HG03469 (cell line): ENCODE data around the gene IGFL2.
"Not testable (repeated sequence)": the region's sequence is repeated elsewhere in the genome, so short reads cannot be mapped to it uniquely, and the experiment has no call there.

Experiments
- ATAC-seq: cut with Tn5 transposase; IDR thresholded peaks from one replicate; pipeline ENCODE4 v1.9.1; 2021; ENCODE audit warnings: mild to moderate bottlenecking, moderate library complexity, moderate number of reproducible peaks; ENCODE audit not compliant: unreplicated experiment

Gene IGFL2

DNA sequence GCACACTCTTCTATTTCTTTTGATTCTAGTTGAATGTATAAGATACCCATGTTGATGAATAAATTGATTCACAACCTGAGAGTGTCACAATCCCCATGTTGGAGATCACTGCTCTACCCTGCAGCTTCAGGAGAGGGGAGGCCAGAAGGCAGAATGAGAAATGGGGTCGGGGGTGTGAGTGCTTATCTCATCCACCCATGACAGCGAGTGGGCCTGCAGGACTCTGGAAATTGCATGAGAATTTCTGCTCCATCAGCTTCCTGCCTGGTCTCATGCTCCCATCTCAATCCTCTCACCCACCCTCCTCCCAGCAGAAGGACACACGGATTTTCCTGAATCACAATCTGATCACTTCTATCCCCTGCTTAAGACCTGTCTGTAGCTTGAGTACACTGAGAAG is 58.6 kb downstream of the IGFL2 start:
- no peak for ATAC-seq

DNA sequence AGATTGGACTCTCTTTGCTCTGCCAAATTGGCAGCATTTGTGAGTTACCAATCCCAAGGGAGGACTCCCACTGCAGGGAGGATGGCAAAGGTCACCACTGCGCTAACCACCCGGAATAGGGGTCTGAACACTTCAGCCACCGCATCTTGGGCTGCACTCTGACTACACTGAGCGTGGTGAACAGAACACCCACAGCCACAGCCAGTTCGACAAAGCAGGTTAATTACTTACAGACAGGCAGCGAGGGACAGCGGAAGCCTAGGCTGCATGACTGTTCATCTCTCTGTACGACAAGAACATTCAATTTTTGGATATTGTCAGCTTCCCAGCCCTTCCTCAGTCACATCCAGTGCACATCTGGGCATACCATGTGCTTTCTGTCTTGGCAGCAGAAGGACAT is 59.8 kb downstream of the IGFL2 start:
- ATAC-seq, result not testable (repeated sequence)

- no peak for ATAC-seq
Measured at GRCh38 chr19:46209051-46209450, 61.0 kb downstream of the IGFL2 start.

DNA sequence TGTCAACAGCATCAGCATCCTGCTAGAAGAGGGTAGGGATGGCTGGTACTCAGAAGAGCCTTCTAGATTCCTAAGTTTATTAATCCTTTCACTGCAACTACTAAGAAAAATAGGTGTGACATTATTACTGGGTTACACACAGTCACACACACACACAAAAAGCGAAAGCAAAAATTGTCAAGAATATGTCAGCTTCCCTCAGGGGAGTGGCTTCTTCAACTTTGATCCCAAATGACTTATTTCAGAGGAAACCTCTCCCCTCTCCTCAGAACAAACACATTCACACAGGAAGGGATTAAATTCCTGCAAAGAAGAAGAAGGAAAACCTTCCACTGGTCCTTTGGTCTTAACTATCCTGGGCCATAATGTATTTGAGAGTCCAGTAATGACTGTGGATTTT is 61.4 kb downstream of the IGFL2 start:
- no peak for ATAC-seq

GRCh38 chr19:46210669-46211068 is 62.6 kb downstream of the IGFL2 start:
- ATAC-seq, result no peak
